HL-60 (cell line): Measurements from ENCODE around the gene COX18.

Experiments
- POLR2AphosphoS5 ChIP-seq: IDR thresholded peaks from 2 replicates; pipeline ENCODE4 v1.6.1; 2012; ENCODE audit warnings: low read depth
- REST ChIP-seq: IDR thresholded peaks from 2 replicates; pipeline ENCODE4 v1.6.1; 2012; ENCODE audit warnings: low read depth; ENCODE audit not compliant: insufficient replicate concordance
- SPI1 ChIP-seq: IDR thresholded peaks from 2 replicates; pipeline ENCODE4 v1.6.1; 2012; ENCODE audit warnings: low read depth, mild to moderate bottlenecking, borderline replicate concordance
- TF ChIP-seq, protein P1 (sequence below): IDR thresholded peaks from one replicate; pipeline ENCODE4 v1.5.1; 2011; ENCODE audit warnings: low read length, control low read depth, inconsistent platforms; ENCODE audit not compliant: insufficient read depth

DNA sequence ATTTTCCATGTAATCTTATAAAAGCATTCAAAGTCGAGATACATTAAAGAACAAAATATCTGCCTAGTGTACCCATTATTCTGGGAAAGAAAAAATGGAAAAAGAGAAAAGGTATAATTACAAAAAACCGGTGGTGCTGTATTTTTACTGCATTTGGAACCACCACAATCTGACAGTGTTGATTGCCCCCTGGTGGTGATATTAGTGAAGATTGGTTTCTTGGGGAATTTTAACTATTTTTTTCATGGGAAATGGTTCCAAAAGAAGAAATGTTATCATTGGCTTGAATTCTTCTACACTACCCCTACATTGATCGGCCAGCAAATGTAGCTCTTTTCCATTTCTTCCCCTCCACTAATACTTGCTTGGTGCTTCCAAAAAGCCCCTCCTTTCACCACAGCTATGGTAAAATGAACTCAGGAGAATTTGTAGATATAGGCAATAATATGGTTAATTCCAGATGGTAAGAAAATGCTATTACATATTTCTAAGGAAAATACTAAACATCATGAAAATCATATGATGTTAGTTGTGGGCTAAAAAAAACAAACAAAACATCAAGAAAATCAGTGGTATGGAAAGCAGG is 50.0 kb downstream of the COX18 start:
- TF ChIP-seq, protein P1, sequence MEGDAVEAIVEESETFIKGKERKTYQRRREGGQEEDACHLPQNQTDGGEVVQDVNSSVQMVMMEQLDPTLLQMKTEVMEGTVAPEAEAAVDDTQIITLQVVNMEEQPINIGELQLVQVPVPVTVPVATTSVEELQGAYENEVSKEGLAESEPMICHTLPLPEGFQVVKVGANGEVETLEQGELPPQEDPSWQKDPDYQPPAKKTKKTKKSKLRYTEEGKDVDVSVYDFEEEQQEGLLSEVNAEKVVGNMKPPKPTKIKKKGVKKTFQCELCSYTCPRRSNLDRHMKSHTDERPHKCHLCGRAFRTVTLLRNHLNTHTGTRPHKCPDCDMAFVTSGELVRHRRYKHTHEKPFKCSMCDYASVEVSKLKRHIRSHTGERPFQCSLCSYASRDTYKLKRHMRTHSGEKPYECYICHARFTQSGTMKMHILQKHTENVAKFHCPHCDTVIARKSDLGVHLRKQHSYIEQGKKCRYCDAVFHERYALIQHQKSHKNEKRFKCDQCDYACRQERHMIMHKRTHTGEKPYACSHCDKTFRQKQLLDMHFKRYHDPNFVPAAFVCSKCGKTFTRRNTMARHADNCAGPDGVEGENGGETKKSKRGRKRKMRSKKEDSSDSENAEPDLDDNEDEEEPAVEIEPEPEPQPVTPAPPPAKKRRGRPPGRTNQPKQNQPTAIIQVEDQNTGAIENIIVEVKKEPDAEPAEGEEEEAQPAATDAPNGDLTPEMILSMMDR, result no peak
- TF ChIP-seq SPI1 (no peak), REST (no peak), POLR2AphosphoS5 (no peak)
